Stimulated activated CD4-positive, alpha-beta T cell treated with anti-CD3 and anti-CD28 coated beads, Interleukin-2, amount 100 ng/mL, for 4 hours (primary cell): Measurements from ENCODE around the gene DUSP5.

Source experiments
- DNase-seq: peaks from one replicate; pipeline ENCODE4 v3.0.0-alpha.2; 2020; ENCODE audit warnings: low read depth

Gene DUSP5

GRCh38 chr10:110546499-110547110, 48.9 kb downstream of the DUSP5 start:
- no peak for DNase-seq

GRCh38 chr10:110547139-110547761, 49.5 kb downstream of the DUSP5 start:
- DNase-seq, result no peak

- DNase-seq, result no peak
Measured at GRCh38 chr10:110548002-110548401, 50.3 kb downstream of the DUSP5 start.

- no peak for DNase-seq
Measured at GRCh38 chr10:110549211-110549610, 51.5 kb downstream of the DUSP5 start.

GRCh38 chr10:110553905-110554304, 56.2 kb downstream of the DUSP5 start:
- no peak for DNase-seq

- DNase-seq, result no peak
Measured at GRCh38 chr10:110556296-110556695, 58.6 kb downstream of the DUSP5 start.

- DNase-seq, result peak; percentile 49
Measured at GRCh38 chr10:110556969-110557601, 59.4 kb downstream of the DUSP5 start.

GRCh38 chr10:110558041-110558440, 60.3 kb downstream of the DUSP5 start:
- no peak for DNase-seq

GRCh38 chr10:110560012-110560411, 62.3 kb downstream of the DUSP5 start:
- DNase-seq, result no peak
